Stimulated activated CD8-positive, alpha-beta memory T cell treated with anti-CD3 and anti-CD28 coated beads, Interleukin-4, amount 100 ng/mL, for 1 hour (primary cell): ENCODE measurements around the gene GALNT18.
"Not testable (repeated sequence)": the region's sequence is repeated elsewhere in the genome, so short reads cannot be mapped to it uniquely, and the experiment has no call there.

Experiments
- DNase-seq, 2 donors: peaks; one replicate each; pipeline ENCODE4 v3.0.0-alpha.2; 2020; ENCODE audit warnings: low read depth in 2 of 2, low spot score in 1 of 2

GALNT18 gene

GRCh38 chr11:11366793-11367192 lies 255.0 kb downstream of the GALNT18 start:
- no peak for DNase-seq

- no peak for DNase-seq
Measured at GRCh38 chr11:11363674-11364073, 258.1 kb downstream of the GALNT18 start.

DNA sequence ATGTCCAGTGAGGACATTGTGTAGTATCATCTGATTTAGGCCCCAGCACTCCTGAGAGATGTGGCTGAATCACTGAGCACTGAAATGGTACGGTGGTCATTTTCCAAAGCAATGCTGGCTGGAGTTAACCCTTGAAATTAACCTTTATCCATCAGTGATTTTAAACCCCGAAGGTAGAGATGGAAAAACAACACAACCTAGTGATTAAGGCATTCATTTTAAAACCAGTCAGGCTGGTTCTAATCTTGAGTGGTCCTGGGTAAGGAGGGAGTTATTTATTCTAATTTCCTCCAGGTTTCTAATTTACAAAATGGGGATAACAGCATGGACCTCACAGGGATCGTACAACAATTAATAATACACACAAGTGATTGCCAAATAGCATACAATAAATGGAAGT lies 262.2 kb downstream of the GALNT18 start:
- DNase-seq, result no peak

DNA sequence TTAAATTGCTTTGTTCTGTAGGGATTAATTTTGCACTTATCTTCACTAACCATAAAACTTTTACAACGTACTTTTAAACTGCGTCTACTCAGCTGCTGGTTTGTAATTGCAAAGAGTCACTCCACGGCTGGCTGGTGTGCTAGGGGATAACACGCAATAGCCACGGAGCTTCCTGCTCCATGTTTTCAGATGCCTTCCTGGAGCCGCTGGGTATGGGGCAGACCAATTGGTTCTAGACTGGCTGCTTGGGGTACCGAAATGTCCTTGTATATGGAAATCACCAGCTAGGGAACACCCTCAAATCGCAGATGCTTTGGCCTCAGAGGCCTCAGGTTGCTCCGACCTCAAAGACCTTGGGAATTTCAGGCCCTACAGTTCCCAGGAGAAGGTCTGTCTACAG lies 265.0 kb downstream of the GALNT18 start:
- no peak for DNase-seq

GRCh38 chr11:11352878-11353277 lies 268.9 kb downstream of the GALNT18 start, which contains the start of gene CSNK2A3:
Gene CSNK2A3, minus strand, starts transcription at chr11:11353250. Its CDS starts 131 bp downstream, at chr11:11353119.
- DNase-seq, result not testable (repeated sequence)

DNA sequence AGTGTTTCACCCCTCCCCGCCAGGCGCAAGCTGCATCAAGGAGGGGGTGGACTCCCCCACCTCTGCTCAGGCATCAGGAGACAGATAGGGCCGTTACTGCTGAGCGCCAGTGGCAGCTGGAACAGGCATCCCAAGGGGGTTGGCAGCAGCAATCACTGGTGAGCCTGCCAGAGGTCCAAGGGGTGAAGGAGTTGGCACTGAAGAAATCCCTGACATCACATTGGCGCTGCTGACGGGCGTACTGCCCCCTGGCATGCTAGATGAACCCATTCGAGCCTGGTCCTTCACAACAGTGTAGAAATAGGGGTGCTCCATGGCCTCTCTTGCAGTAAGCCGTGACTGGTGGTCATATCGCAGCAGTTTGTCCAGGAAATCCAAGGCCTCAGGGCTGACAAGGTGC lies 270.0 kb downstream of the GALNT18 start:
- not testable (repeated sequence) for DNase-seq

- no peak for DNase-seq
Measured at GRCh38 chr11:11351042-11351586, 270.7 kb downstream of the GALNT18 start.

GRCh38 chr11:11349870-11350337 lies 271.9 kb downstream of the GALNT18 start:
- no peak for DNase-seq

GRCh38 chr11:11349106-11349825 lies 272.5 kb downstream of the GALNT18 start:
- DNase-seq, result no peak

- DNase-seq, result no peak
Measured at GRCh38 chr11:11348303-11348702, 273.5 kb downstream of the GALNT18 start.

- no peak for DNase-seq
Measured at GRCh38 chr11:11347592-11347991, 274.2 kb downstream of the GALNT18 start.

- DNase-seq, result no peak
Measured at GRCh38 chr11:11346303-11346702, 275.5 kb downstream of the GALNT18 start.

- DNase-seq, result no peak
Measured at GRCh38 chr11:11345099-11345498, 276.7 kb downstream of the GALNT18 start.

DNA sequence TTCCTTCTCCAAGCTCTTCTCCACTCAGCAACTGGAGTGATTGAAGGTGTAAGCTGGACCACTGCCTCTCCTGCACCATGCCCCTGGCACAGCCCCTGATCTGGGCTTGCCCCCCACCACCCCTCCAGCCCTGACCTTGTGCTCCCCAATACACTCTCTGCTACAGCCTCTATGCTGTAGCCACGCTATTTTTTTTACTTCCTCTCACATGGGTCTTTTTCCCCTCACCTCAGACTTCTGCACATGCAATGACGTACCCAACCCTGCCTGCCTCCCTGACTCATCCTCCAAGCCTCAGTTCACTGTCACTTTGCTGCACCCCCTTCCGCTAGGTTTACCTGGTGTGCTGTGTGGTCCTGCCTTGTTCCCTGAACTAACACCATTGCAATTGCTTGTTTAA lies 277.8 kb downstream of the GALNT18 start:
- DNase-seq, result no peak

GRCh38 chr11:11338304-11338703 lies 283.5 kb downstream of the GALNT18 start:
- no peak for DNase-seq

DNA sequence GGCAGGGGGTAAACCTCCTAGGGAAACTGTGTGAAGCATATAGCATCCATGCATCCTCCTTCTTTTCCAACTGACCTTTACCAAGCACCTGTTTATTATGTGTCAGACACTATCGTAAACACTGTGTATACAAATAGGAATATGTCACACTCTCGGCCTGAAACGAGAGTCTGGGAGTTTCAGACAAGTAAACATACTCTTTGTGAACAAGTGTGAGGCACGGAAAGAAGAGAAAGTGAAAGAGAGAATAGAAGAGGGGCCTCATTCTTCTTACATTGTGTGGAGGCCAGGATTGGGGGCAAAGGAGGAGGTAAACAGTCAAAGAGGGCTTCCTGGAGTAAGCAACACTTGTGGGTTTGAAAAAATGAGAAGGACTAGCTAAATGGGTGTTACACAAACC lies 285.1 kb downstream of the GALNT18 start:
- no peak for DNase-seq

DNA sequence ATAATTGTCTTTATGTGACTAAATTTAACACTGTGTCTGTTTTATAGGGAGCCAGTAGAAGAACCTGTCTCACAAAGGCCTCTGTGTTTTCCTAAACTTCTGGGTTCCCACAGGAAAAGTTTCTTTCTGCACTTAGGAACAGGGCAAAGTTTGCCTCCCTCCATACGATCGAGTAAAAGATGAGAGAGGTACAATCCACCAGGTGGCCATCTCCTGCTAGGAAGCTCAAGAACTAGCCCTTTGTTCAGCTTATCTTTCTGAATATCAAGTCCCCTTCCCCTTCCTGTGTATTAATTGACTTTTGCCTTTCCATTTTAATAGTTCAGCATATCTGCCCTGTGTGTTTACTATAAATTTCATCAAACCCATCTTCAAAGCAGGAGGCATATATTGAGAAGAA lies 286.8 kb downstream of the GALNT18 start:
- no peak for DNase-seq

DNA sequence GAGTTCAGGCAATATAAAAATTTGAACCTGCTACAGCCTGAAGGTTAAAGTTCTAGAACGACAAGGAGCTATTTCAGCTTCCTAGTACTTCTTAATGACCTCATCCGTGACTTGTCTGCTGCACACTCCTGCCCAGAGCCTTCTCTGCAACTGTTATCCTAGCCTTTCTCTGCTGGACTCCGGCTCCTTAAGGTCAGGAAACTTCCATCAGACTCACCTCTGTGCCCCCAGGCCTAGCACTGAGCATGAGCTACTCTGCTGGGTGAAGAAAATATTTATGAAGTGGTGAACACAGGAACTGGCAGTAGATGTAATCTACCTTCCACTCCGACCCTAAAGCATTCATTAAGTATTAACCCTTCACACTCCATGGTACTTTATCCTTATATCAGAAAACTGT lies 287.2 kb downstream of the GALNT18 start:
- DNase-seq, result no peak

GRCh38 chr11:11332141-11332710 lies 289.6 kb downstream of the GALNT18 start:
- DNase-seq, result no peak

GRCh38 chr11:11329062-11329806 lies 292.6 kb downstream of the GALNT18 start:
- no peak for DNase-seq

DNA sequence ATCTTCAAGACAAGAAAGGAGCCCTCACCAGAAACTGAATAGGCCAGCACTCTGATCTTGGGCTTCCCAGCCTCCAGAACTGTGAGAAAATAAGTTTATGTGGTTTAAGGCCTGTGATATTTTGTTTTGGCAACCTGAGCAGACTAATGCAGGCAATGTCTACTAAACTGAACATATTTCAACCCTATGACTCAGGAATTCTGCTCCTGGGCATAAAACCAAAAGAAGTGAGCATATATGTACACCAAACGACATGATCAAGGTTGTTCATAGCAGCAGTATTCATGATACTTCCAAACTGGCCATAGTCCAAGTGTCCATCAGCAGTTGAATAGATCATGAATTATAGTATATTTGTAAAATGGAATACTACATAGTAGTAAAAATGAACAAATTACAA lies 297.7 kb downstream of the GALNT18 start:
- DNase-seq, result no peak

DNA sequence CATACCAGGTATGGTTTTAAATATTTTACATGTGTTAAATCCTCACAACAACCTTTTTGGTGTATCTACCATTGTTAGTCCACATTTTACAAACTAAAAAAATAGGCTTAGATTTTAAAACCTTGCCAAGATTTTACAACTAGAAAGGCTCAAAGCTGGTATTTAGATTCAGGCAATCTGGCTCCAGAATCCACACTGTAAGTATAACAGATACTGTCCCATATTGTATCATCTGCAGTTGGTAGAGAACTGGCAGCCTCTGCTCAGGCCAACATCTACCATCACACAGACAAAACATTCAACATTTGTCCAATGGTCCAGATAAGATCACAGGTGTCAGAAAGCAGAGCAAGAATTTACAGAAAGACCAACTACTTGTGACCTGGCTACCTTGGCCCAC lies 299.7 kb downstream of the GALNT18 start:
- DNase-seq, result no peak
